Glutamatergic neuron (in vitro differentiated cells): ENCODE results near the gene CKS1B. TPM values are rescaled to one million over a fixed set of nuclear protein-coding genes. Genes with fewer than 3 reads are reported as not detected.

Experiments
- DNase-seq: peaks from one replicate; pipeline ENCODE4 v3.0.0; 2022
- H3K27ac Mint-ChIP-seq: one replicate; pipeline ENCODE4 v1.8.0; 2020; ENCODE audit warnings: mild to moderate bottlenecking, mixed read lengths, inconsistent platforms; ENCODE audit not compliant: unreplicated experiment
- H3K27me3 Mint-ChIP-seq: one replicate; pipeline ENCODE4 v1.8.0; 2020; ENCODE audit warnings: mild to moderate bottlenecking, moderate library complexity, mixed read lengths, inconsistent platforms; ENCODE audit not compliant: unreplicated experiment
- H3K36me3 Mint-ChIP-seq: one replicate; pipeline ENCODE4 v1.8.0; 2020; ENCODE audit warnings: mild to moderate bottlenecking, mixed read lengths, inconsistent platforms; ENCODE audit not compliant: unreplicated experiment
- H3K4me1 Mint-ChIP-seq: one replicate; pipeline ENCODE4 v1.8.0; 2020; ENCODE audit warnings: mild to moderate bottlenecking, low read depth, mixed read lengths, inconsistent platforms; ENCODE audit not compliant: unreplicated experiment
- H3K4me3 Mint-ChIP-seq: one replicate; pipeline ENCODE4 v1.8.0; 2020; ENCODE audit warnings: mild to moderate bottlenecking, mixed read lengths, inconsistent platforms; ENCODE audit not compliant: unreplicated experiment
- H3K9me3 Mint-ChIP-seq: one replicate; pipeline ENCODE4 v1.8.0; 2020; ENCODE audit warnings: mild to moderate bottlenecking, moderate library complexity, mixed read lengths, inconsistent platforms; ENCODE audit not compliant: unreplicated experiment
- CTCF ChIP-seq: fragments of 200-600 bp; sonication (generic); IDR thresholded peaks from one replicate; pipeline ENCODE4 v1.5.0; 2021; ENCODE audit not compliant: partially characterized antibody, unreplicated experiment
- total RNA-seq: library from RNA; stranded (reverse); fragmentation: NEBNext Ultra II Directional; extraction: Animal tissue kit (Norgen Biotek cat#: 25700); gene quantifications from one replicate; pipeline ENCODE4 v1.2.1, GENCODE V29; 2021; ENCODE audit not compliant: unreplicated experiment

The CKS1B gene
- total RNA-seq, 1 donor from 2014 or later, result 22.8 TPM

- peaks cover 5% of the 10 kb centered on the region for H3K36me3 Mint-ChIP-seq
- H3K27ac Mint-ChIP-seq, result no peak overlapping the region
- peaks cover 3% of the 10 kb centered on the region for H3K27me3 Mint-ChIP-seq
- peaks cover 3% of the 10 kb centered on the region for H3K4me1 Mint-ChIP-seq
- no peak overlapping the region for H3K4me3 Mint-ChIP-seq
- H3K9me3 Mint-ChIP-seq, result peaks cover 2% of the 10 kb centered on the region
- DNase-seq, result no peak
- TF ChIP-seq CTCF, result no peak
Observed at GRCh38 chr1:154987326-154987725, 12.8 kb downstream of the CKS1B start.

DNA sequence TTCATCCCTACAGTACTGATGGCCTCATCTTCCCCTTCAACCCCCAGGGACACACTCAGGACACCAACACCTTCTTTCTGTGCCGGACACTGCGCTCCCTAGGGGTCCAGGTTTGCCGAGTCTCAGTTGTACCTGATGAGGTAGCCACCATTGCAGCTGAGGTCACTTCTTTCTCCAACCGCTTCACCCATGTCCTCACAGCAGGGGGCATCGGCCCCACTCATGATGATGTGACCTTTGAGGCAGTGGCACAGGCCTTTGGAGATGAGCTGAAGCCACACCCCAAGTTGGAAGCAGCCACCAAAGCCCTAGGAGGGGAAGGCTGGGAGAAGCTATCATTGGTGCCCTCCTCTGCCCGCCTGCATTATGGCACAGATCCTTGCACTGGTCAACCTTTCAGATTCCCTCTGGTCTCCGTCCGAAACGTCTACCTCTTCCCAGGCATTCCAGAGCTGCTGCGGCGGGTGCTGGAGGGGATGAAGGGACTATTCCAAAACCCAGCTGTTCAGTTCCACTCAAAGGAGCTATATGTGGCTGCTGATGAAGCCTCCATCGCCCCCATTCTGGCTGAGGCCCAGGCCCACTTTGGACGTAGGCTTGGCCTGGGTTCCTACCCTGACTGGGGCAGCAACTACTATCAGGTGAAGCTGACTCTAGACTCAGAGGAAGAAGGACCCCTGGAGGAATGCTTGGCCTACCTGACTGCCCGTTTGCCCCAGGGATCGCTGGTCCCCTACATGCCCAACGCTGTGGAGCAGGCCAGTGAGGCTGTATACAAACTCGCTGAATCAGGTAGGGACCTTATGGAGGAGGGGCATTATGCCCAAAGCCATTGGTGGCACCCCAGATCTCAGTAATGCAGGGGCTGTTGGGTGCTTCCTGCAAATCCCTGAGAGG, 13.8 kb downstream of the CKS1B start:
- no peak overlapping the region for H3K4me3 Mint-ChIP-seq
- H3K27ac Mint-ChIP-seq, result no peak overlapping the region
- peaks cover 5% of the 10 kb centered on the region for H3K27me3 Mint-ChIP-seq

GRCh38 chr1:154989195-154989860, 14.8 kb downstream of the CKS1B start:
- no peak overlapping the region for H3K4me3 Mint-ChIP-seq
- H3K4me1 Mint-ChIP-seq, result peaks cover 3% of the 10 kb centered on the region
- H3K27ac Mint-ChIP-seq, result peak overlapping the region; percentile 14
- peaks cover 5% of the 10 kb centered on the region for H3K36me3 Mint-ChIP-seq
- no peak for TF ChIP-seq CTCF
- H3K27me3 Mint-ChIP-seq, result peaks cover 5% of the 10 kb centered on the region
- H3K9me3 Mint-ChIP-seq, result no peaks in the 10 kb centered on the region
- no peak for DNase-seq

More for the DNA sequence above, 13.8 kb downstream of the CKS1B start:
- no peak for TF ChIP-seq CTCF
- Mint-ChIP-seq H3K9me3 (peaks cover 2% of the 10 kb centered on the region), H3K4me1 (peaks cover 3% of the 10 kb centered on the region), H3K36me3 (peaks cover 5% of the 10 kb centered on the region)
- no peak for DNase-seq

GRCh38 chr1:154990276-154990675, 15.8 kb downstream of the CKS1B start:
- no peak overlapping the region for H3K27ac Mint-ChIP-seq
- peaks cover 3% of the 10 kb centered on the region for H3K4me1 Mint-ChIP-seq
- no peak for TF ChIP-seq CTCF
- no peak overlapping the region for H3K4me3 Mint-ChIP-seq
- peaks cover 5% of the 10 kb centered on the region for H3K36me3 Mint-ChIP-seq
- no peaks in the 10 kb centered on the region for H3K9me3 Mint-ChIP-seq
- DNase-seq, result no peak
- peaks cover 5% of the 10 kb centered on the region for H3K27me3 Mint-ChIP-seq
